ENCODE data around the gene PDCD5.
A peak's percentile ranks its signal among the peaks of the same experiment; 100 is the strongest.
"Not testable (repeated sequence)": the region's sequence is repeated elsewhere in the genome, so short reads cannot be mapped to it uniquely, and the experiment has no call there.

The PDCD5 gene, protein sequence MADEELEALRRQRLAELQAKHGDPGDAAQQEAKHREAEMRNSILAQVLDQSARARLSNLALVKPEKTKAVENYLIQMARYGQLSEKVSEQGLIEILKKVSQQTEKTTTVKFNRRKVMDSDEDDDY

GRCh38 chr19:32580901-32581704 is at the start of gene PDCD5:
Gene PDCD5 (plus strand): TSS chr19:32581190. CDS start chr19:32581262, 72 bp downstream.
- DNase-seq (ENCODE audit: low read depth in 2 of 2) = peak; percentile 95 to 98

DNA sequence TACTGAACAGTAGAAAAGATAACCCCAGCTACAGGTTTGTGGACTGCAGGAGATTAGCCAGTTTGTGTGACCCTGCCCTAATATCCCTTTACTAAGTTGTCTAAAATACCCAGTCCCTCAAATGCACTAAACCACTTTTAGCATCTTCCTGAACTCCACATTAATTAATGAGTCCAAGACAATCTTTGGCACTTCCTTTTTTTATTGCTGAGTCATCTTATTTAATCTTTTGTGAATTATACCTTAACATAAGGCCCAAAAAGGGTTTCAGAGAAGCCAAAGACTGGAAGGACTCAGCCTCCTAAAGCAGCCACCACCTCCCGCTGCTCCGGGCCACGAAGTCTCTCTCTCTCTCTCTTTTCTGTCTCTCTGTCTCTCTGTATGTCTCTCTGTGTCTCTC is 48.8 kb upstream of the PDCD5 start:
- no peak for DNase-seq (ENCODE audit: low read depth in 2 of 2)

GRCh38 chr19:32537580-32537979 is 43.4 kb upstream of the PDCD5 start:
- DNase-seq (ENCODE audit: low read depth in 2 of 2) = no peak

GRCh38 chr19:32539240-32539916 is 41.6 kb upstream of the PDCD5 start:
- DNase-seq (ENCODE audit: low read depth in 2 of 2) = no peak

GRCh38 chr19:32540621-32541020 is 40.4 kb upstream of the PDCD5 start:
- DNase-seq (ENCODE audit: low read depth in 2 of 2) = no peak

DNA sequence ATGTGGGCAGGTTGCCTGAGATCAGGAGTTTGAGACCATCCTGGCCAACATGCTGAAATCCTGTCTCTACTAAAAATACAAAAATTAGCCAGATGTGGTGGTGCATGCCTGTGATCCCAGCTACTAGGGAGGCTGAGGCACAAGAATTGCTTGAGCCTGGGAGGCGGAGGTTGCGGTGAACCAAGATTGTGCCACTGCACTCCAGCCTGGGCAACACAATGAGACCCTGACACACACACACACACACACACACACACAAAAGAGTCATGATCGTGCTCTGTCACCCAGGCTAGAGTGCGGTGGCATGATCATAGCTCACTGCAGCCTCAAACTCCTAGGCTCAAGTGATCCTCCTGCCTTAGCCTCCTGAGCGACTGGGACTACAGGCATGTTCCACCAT is 39.6 kb upstream of the PDCD5 start:
- not testable (repeated sequence) for DNase-seq (ENCODE audit: low read depth in 2 of 2)

DNA sequence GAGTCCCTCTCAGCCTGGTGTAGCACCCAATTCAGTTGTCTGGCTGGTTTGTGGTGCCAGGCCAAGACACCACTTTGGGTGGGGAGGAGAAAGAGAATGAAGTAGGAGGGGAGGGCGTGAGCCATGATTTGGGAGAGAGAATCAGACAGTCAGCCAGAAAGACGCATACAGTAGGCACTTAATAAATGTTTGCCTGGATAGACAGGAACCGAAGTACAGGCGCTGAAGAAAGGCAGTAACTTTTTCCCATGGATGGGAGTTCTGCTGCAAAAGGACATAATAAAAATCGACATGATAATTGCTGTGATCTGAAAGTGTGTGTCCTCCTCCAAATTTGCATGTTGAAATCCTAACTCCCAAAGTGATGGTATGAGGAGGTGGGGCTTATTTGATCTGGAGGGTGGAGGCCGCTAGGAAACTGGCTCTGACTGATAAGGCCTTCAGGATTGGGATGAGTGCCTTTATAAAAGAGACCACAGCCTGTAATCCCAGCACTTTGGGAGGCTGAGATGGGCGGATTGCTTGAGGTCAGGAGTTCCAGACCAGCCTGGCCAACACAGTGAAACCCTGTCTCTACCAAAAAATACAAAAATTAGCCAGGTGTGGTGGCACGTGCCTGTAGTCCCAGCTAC is 38.4 kb upstream of the PDCD5 start:
- DNase-seq (ENCODE audit: low read depth in 2 of 2) = no peak

- DNase-seq (ENCODE audit: low read depth in 2 of 2) = no peak
These were observed 37.7 kb upstream of the PDCD5 start for GRCh38 chr19:32543115-32543900.

- DNase-seq (ENCODE audit: low read depth in 2 of 2) = no peak
These were observed 36.1 kb upstream of the PDCD5 start for GRCh38 chr19:32544917-32545316.

GRCh38 chr19:32550666-32551065 is 30.3 kb upstream of the PDCD5 start:
- no peak for DNase-seq (ENCODE audit: low read depth in 2 of 2)

DNA sequence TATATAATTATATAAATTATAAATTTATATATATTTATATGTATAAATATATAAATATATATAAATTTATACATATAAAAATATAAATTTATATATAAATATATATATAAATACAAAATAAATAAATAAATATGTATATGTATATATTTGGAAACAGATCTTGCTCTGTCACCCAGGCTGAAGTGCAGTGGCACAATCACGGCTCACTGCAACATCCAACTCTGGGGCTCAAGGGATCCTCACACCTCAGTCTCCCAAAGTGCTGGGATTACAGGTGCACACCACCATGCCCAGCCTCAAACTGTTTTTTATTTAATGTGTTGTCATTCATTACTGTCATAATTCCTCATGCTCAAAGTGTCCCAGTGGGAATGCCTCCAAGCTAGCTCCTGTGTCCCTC is 25.2 kb upstream of the PDCD5 start:
- no peak for DNase-seq (ENCODE audit: low read depth in 2 of 2)

GRCh38 chr19:32558607-32559228 is 22.3 kb upstream of the PDCD5 start:
- no peak for DNase-seq (ENCODE audit: low read depth in 2 of 2)

GRCh38 chr19:32563761-32564160 is 17.2 kb upstream of the PDCD5 start:
- no peak for DNase-seq (ENCODE audit: low read depth in 2 of 2)

DNA sequence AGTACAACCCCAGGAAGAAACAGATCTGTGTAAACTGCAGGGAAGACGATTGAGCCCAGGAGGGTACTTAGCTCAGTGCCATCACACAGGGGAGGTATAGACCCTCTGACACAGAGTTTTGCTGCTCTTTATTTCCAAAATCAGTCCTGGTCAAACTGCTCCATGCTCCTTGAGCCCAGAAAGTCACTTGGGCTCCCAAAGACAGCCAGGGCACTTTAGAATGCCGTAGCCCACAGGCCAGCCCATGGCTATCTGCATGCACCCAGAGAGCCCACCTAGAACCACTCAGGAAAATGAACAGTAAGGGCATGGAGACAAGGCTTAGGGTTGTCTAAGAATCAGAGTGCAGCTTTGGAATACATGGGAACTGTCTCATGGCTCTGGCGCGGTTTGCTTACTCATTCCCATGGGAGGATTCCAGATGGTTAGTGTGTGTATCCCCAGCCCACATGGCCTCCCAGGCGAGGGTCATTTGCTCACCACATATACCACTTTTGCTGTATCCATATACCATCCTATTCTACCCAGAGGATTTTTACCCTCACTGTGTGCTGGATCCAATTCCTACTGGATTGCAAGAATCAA is 14.7 kb upstream of the PDCD5 start:
- DNase-seq (ENCODE audit: low read depth in 2 of 2) = no peak

DNA sequence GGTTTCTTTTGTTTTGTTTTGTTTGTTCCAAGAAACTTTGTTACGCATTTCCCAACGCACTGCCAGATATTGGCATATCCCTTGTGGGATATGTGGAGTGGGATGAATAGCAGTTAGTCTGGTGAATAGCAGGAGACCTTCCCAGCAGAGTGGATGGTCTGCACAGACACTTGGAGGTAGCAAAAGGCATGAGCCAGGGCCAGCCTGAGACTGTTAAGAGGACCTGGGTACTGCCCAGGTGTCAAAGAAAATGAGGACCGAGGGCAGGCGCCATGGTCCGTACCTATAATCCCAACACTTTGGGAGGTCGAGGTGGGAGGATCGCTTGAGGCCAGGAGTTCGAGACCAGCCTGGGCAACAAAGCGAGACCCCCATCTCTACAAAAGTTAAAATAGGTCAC is 13.5 kb upstream of the PDCD5 start:
- DNase-seq (ENCODE audit: low read depth in 2 of 2) = no peak

- no peak for DNase-seq (ENCODE audit: low read depth in 2 of 2)
These were observed 10.8 kb upstream of the PDCD5 start for GRCh38 chr19:32570081-32570785.

DNA sequence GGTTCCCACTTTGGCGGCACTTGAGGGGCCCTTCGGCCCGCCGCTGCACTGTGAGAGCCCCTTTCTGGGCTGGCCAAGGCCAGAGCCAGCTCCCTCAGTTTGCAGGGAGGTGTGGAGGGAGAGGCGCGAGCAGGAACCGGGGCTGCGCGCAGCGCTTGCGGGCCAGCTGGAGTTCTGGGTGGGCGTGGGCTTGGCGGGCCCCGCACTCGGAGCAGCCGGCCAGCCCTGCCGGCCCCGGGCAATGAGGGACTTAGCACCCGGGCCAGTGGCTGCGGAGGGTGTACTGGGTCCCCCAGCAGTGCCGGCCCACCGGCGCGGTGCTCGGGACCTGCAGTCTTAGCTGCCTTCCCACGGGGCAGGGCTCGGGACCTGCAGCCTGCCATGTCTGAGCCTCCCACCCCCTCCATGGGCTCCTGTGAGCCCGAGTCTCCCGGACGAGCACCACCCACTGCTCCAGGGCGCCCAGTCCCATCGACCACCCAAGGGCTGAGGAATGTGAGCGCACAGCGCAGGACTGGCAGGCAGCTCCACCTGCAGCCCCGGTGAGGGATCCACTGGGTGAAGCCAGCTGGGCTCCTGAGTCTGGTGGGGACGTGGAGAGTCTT is 9.4 kb upstream of the PDCD5 start:
- not testable (repeated sequence) for DNase-seq (ENCODE audit: low read depth in 2 of 2)

- DNase-seq (ENCODE audit: low read depth in 2 of 2) = not testable (repeated sequence)
These were observed 8.1 kb upstream of the PDCD5 start for GRCh38 chr19:32572700-32573491.

GRCh38 chr19:32573492-32573794 is 7.5 kb upstream of the PDCD5 start:
- no peak for DNase-seq (ENCODE audit: low read depth in 2 of 2)

Data from stimulated activated CD8-positive, alpha-beta memory T cell treated with anti-CD3 and anti-CD28 coated beads, Interleukin-2, amount 100 ng/mL, for 48 hours (primary cell).